Hepatic stellate cell (primary cell): ENCODE measurements around the gene PRG2.

ENCODE experiments used
- DNase-seq: peaks from one replicate; pipeline ENCODE4 v3.0.0; 2011; ENCODE audit warnings: low spot score

Gene PRG2

GRCh38 chr11:57396744-57397143 lies 6.3 kb upstream of the PRG2 start:
- DNase-seq: no peak

- DNase-seq: no peak
These were observed 5.6 kb upstream of the PRG2 start for GRCh38 chr11:57395905-57396623.

- no peak for DNase-seq
These were observed 3.9 kb upstream of the PRG2 start for GRCh38 chr11:57394203-57394965.

GRCh38 chr11:57392763-57393105 lies 2.3 kb upstream of the PRG2 start:
- no peak for DNase-seq

GRCh38 chr11:57392066-57392762 lies 1.8 kb upstream of the PRG2 start:
- DNase-seq: no peak

- no peak for DNase-seq
These were observed 1.1 kb upstream of the PRG2 start for GRCh38 chr11:57391539-57391938.

- DNase-seq: no peak
These were observed 661 bp upstream of the PRG2 start for GRCh38 chr11:57391111-57391510.

- DNase-seq: no peak
These were observed 3.0 kb downstream of the PRG2 start for GRCh38 chr11:57387289-57388030.

GRCh38 chr11:57386178-57386940 lies 4.1 kb downstream of the PRG2 start:
- DNase-seq: no peak

GRCh38 chr11:57380975-57381374 lies 9.5 kb downstream of the PRG2 start, which contains the start of gene PRG3:
TSS of gene PRG3 (minus strand) at chr11:57381150. CDS start at chr11:57380708, 442 bp downstream.
- no peak for DNase-seq

- no peak for DNase-seq
These were observed 10.7 kb downstream of the PRG2 start for GRCh38 chr11:57379732-57380131.

- DNase-seq: no peak
These were observed 12.3 kb downstream of the PRG2 start for GRCh38 chr11:57378186-57378585.

GRCh38 chr11:57377107-57377506 lies 13.3 kb downstream of the PRG2 start:
- no peak for DNase-seq

GRCh38 chr11:57376095-57377090 lies 14.1 kb downstream of the PRG2 start:
- DNase-seq: no peak

GRCh38 chr11:57375490-57375889 lies 15.0 kb downstream of the PRG2 start:
- no peak for DNase-seq

- no peak for DNase-seq
These were observed 15.5 kb downstream of the PRG2 start for GRCh38 chr11:57374966-57375365.

GRCh38 chr11:57373146-57373545 lies 17.3 kb downstream of the PRG2 start:
- DNase-seq: no peak

- no peak for DNase-seq
These were observed 19.5 kb downstream of the PRG2 start for GRCh38 chr11:57370941-57371340.

GRCh38 chr11:57370251-57370650 lies 20.2 kb downstream of the PRG2 start:
- no peak for DNase-seq

GRCh38 chr11:57368845-57369232 lies 21.6 kb downstream of the PRG2 start:
- no peak for DNase-seq
